HG02610 (cell line): ENCODE measurements around the gene CCDC47.
"Not testable (repeated sequence)": the region's sequence is repeated elsewhere in the genome, so short reads cannot be mapped to it uniquely, and the experiment has no call there.

ENCODE experiments used
- ATAC-seq: cut with Tn5 transposase; IDR thresholded peaks from one replicate; pipeline ENCODE4 v1.9.1; 2021; ENCODE audit warnings: mild to moderate bottlenecking, moderate library complexity; ENCODE audit not compliant: unreplicated experiment

The CCDC47 gene

GRCh38 chr17:63740464-63741142 is 32.8 kb downstream of the CCDC47 start:
- no peak for ATAC-seq

GRCh38 chr17:63735691-63736090 is 37.7 kb downstream of the CCDC47 start:
- ATAC-seq = no peak

DNA sequence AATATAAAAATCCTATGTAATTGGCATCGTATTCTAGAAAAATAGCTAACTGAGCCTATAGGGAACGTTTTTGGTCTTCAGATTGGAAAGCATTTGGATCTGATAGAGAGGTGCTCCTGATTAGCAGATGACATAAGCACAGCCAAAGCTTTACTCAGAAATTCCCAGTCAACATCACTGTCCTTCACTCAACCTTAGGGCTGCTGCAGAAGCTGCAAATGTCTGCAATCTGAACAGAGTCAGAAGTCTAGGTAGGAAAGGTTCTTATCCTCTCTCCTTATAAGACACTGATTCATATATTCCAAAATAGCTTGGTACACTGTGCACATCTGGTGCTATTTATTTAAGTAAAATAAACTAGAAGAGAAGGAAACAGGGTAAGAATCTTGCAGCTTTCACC is 51.0 kb downstream of the CCDC47 start:
- no peak for ATAC-seq

DNA sequence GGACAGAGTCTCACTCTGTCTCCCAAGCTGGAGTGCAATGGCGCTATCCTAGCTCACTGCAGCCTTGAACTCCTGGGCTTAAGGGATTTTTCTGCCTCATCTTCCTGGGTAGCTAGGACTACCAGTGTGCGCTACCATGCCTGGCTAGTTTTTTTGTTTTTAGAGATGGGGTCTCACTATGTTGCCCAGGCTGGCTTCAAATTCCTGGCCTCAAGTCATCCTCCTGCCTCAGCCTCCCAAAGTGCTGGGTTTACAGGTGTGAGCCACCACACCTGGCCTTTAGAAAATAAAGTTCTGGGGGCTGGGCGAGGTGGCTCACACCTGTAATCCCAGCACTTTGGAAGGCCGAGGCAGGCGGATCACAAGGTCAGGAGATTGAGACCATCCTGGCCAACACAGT is 53.2 kb downstream of the CCDC47 start:
- ATAC-seq = not testable (repeated sequence)

DNA sequence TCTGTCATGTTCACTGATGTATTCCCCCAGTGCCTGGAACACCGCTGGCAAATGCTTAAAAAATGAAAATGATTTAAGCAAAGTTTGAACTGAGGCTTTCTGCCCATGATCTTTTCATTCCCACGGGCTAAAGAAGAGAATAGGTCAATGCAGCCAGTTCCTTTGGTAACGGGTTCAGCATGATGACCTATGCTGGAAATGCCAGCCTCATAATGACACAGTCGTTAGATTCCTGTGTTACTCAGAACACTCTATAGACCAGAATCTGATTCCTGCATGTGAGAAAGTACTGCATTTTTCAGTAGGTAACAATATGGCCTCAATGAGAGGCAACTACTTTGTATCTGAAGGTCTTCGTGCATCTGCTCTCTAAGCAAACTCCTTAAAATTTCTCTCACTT is 54.4 kb downstream of the CCDC47 start:
- ATAC-seq = no peak

DNA sequence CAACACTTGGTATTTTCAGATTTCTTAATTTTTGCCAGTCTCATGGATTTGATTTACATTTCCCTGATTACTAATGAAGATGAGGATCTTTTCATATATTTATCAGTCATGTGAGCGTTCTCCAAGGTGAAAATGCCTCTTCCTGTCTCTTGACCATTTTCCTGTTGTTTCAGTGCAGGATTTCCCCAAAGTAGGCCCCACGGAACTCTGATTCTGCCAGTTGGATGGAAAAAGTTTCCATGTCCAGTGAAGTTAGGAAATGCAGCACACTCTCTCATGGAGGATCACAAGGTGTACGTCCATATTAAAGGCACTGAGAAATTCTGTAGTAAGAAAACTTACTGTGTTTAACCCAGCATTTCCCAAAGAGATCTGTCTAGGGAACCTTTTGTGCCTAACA is 57.0 kb downstream of the CCDC47 start:
- no peak for ATAC-seq

GRCh38 chr17:63714550-63715277 is 58.7 kb downstream of the CCDC47 start:
- no peak for ATAC-seq

DNA sequence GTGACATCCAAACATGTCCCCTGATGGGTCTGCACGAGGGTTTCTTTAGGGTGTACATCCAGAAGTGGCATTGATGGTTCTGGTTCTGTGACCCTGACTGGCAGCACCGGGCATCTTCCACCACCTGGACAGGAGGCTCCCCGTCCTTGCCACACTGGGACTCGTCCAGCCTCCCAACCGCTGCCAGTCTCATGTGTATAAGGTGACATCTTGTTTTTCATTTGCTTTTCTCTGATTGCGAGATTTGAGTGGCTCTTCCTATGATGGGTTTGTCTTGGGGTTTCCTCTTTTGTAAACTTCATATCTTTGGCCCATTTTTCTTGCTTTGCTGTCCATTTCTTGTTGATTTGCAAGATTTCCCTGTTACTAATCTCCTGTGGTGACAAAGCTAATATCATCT is 64.3 kb downstream of the CCDC47 start:
- no peak for ATAC-seq

DNA sequence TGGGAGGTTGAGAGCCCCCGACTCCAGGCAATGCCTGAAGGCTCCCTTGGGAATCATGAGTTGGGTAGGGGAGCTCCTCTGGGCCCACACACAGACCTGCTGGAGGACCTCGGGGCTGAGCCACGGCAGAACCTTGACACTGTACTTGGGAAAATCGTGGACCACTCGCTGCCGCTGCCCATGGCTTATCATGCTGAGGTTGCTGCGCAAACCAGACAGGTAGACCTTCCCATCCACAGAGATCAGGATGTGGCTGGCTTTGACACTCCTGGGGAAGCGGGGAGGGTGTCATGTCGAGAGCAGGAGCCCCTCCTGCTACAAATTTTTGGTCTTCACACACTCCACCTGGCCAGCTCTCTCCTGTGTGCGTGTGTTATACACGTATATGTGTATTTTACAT is 66.2 kb downstream of the CCDC47 start:
- no peak for ATAC-seq

- ATAC-seq = no peak
Observed at GRCh38 chr17:63706336-63707082, 66.9 kb downstream of the CCDC47 start.

DNA sequence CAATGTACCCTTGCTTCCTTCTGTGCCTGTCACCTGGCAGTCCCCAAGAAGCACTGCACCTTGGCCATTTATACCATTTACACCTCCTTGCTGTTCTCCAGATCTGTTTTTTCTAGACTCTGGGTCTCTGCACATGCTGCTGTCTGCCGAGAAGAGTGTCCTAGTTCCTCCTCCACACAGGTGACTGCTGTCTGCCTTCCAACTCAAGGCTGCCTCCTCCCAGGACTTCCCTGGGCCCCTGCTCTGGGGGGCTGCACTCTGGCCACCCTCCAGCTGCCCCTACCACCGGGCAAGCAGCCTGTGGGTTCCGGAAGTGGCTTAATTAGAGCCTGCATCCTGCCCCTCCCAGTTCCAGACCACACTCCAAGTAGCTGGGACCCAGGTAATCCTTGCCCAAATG is 67.7 kb downstream of the CCDC47 start:
- no peak for ATAC-seq

DNA sequence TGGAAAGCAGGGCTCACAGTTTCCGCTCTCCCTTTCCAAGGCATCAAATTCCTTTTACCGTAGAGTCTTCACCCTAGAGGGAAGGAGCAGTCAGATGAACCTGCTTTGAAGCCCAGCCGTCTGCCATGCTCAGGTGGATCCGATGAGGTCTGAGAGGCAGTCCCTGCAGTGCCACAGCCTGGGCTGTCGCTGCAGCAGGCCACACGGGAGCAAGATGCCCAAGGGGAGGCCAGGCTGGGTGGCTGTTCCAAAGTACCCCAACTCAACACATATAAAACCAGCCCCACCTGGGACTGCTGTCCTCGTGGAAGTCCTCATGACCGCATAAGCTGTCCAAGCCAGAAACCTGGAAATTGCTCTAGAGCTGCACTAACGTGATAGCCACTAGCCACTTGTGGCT is 68.6 kb downstream of the CCDC47 start:
- ATAC-seq = no peak

DNA sequence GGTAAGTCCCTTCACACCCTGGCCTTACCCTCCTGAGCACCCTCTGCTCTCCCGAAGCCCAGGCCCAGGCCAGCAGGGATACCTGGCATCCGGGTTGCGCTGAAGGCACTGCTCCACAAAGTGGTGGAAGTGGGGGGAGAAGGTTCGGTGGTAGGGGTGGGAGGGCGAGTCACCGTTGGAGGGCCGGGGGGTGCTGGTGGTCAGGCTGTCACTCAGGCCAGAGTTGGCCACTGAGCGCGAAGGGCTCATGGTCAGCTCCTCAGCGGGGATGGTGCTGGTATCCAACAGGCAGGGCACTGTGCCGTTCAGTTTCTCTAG is 69.2 kb downstream of the CCDC47 start:
- no peak for ATAC-seq

- ATAC-seq = no peak
Observed at GRCh38 chr17:63703556-63704258, 69.7 kb downstream of the CCDC47 start.

GRCh38 chr17:63703029-63703428 is 70.4 kb downstream of the CCDC47 start:
- ATAC-seq = no peak

- no peak for ATAC-seq
Observed at GRCh38 chr17:63702721-63703015, 70.7 kb downstream of the CCDC47 start.

DNA sequence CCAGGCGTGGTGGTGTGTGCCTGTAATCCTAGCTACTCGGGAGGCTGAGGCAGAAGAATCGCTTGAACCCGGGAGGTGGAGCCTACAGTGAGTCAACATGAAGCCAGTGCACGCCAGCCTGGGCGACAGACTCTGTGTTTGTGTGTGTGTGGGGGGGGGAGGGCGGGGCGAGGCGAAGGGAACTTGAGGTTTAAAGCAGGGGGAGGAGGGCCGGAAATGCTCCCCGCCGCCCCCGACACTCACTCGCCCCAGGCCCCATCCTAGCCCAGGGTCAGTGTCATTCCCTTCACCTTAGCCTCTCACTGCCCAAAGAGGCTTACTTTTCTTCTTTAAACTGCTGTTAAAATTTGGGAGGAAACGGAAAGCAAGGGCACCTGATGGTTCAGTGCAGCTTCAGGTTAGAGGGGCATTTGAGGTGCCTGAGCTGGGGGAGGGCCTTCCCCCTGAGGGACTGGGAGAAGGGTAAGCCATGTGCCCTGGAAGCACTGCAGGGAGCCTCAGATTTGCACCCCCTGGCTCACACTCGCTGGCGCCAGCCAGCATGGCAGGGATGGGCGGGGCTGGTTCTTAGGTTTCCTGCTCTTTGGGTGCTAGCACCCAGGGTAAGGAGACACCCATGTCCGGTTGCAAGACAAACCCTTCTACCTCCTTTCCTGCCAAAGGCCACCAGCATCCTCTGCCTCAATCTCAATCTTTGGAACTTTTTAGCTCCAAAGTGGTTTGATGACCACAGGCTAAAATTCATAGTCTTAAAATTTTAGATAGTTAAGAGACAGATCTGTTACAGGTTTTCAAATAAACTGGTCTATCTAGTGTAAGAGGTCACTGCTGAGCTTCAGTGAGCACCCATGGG is 71.3 kb downstream of the CCDC47 start:
- no peak for ATAC-seq

GRCh38 chr17:63701456-63701820 is 72.0 kb downstream of the CCDC47 start:
- ATAC-seq = no peak

DNA sequence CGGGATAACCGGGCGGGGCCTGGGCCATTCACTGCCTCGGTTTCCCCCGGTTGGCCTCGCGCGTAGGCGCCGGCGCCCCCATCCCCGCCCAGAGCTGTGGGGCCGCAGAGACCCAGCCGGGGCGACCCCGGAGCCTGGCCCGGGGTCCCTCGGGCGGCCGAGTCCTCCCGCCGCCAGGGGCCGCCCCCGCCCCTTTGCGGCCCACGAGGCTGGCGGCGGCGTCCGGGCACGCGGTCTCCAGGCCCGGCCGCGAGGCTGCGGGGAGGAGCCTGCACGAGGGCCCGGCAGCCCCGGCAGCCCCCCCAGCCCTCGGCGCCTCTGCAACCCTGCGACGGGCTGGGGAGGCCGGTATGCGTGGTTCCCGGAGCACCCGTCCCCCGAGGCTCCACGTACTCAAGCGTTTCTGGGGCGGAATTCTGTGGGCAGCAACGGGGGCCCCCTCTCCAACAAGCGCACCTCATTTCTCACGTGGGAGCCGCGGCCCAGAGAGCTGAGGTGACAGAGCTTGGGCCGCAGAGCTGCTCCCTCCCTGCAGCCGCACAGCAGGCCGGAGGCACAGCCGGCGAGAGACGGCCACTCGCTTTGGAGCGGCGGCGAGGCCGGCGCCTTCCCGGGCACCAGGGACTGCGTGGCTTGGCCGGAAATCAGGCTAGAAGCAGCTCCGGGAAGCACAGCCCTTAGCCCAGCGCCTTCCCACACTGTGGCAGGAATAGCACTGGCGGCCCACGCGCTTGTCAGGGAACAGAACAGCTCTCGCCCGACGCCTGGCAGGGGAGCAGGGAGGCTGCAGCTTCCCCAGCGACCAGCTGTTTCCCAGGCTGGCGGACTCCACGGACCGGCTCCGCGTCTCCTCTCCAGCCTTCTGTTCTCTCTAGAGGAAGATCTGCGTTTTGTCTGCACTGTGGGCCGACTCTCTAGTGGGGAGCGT is 72.6 kb downstream of the CCDC47 start:
- ATAC-seq = peak; percentile 16
